HEK293 (cell line): ENCODE measurements around the gene PEX26.
A peak's percentile ranks its signal among the peaks of the same experiment; 100 is the strongest.

Experiments
- CTCF ChIA-PET: fragments of 350-600 bp; formaldehyde crosslinking; extraction: SDS; loops from one replicate; lab custom pipeline; 2021; ENCODE audit warnings: antibody characterized with exemption; lab: Yijun Ruan, JAX
- POLR2A ChIA-PET: fragments of 300-600 bp; formaldehyde crosslinking; extraction: SDS; loops from one replicate; lab custom pipeline; 2020; ENCODE audit warnings: antibody characterized with exemption, inconsistent platforms; lab: Yijun Ruan, JAX
- H3K27ac ChIP-seq: fragments of 200-500 bp; sonication (Bioruptor generic); 2 replicates; pipeline ENCODE4 v1.5.1; 2014; ENCODE audit warnings: low read depth, low read length, control low read depth, inconsistent platforms; ENCODE audit errors: extremely low read depth
- H3K36me3 ChIP-seq, 2 experiments: fragments of 200-500 bp in 1 of 2; sonication (Bioruptor generic) in 1 of 2; 1 replicate in 1 of 2; 2 replicates in 1 of 2; pipeline ENCODE4 v1.5.1; 2014 to 2017; ENCODE audit warnings: inconsistent platforms in 2 of 2, low read length in 2 of 2; ENCODE audit not compliant: control insufficient read depth in 2 of 2, insufficient read depth in 1 of 2
- H3K4me1 ChIP-seq: fragments of 200-500 bp; sonication (Bioruptor generic); 2 replicates; pipeline ENCODE4 v1.5.1; 2014; ENCODE audit warnings: mild to moderate bottlenecking, low read length, inconsistent platforms; ENCODE audit not compliant: control insufficient read depth, insufficient read depth
- H3K4me3 ChIP-seq: 2 replicates; pipeline ENCODE4 v1.5.1; 2011; ENCODE audit warnings: low read depth, mild to moderate bottlenecking, control low read depth, low read length, moderate library complexity
- H3K9me3 ChIP-seq: fragments of 200-500 bp; sonication (Bioruptor generic); 2 replicates; pipeline ENCODE4 v1.5.1; 2014; ENCODE audit warnings: low read depth, low read length, inconsistent platforms; ENCODE audit not compliant: control insufficient read depth, insufficient read depth
- KLF10 ChIP-seq: fragments of 450-650 bp; IDR thresholded peaks from 2 replicates; pipeline ENCODE4 v1.5.1; 2018; ENCODE audit warnings: missing biosample characterization, mild to moderate bottlenecking, missing genetic modification characterization
- KLF16 ChIP-seq: fragments of 450-650 bp; formaldehyde crosslinking; IDR thresholded peaks from 2 replicates; pipeline ENCODE4 v1.5.1; 2017; ENCODE audit warnings: missing biosample characterization, missing genetic modification characterization
- KLF9 ChIP-seq: fragments of 450-650 bp; formaldehyde crosslinking; IDR thresholded peaks from 2 replicates; pipeline ENCODE4 v1.5.1; 2016; ENCODE audit warnings: missing biosample characterization, missing genetic modification characterization, low read depth
- MZF1 ChIP-seq: fragments of 450-650 bp; formaldehyde crosslinking; IDR thresholded peaks from 2 replicates; pipeline ENCODE4 v1.5.1; 2017; ENCODE audit warnings: missing biosample characterization, missing genetic modification characterization, borderline replicate concordance
- PATZ1 ChIP-seq: fragments of 450-650 bp; formaldehyde crosslinking; IDR thresholded peaks from 2 replicates; pipeline ENCODE4 v1.5.1; 2016; ENCODE audit warnings: missing biosample characterization, missing genetic modification characterization
- PRDM10 ChIP-seq: fragments of 450-650 bp; formaldehyde crosslinking; IDR thresholded peaks from 2 replicates; pipeline ENCODE4 v1.5.1; 2016; ENCODE audit warnings: missing biosample characterization, missing genetic modification characterization
- SP2 ChIP-seq: fragments of 450-650 bp; formaldehyde crosslinking; IDR thresholded peaks from 2 replicates; pipeline ENCODE4 v1.5.1; 2016; ENCODE audit warnings: missing biosample characterization, missing genetic modification characterization
- TRIM28 ChIP-seq: IDR thresholded peaks from 2 replicates; pipeline ENCODE4 v1.6.1; 2011; ENCODE audit warnings: low read length, control low read depth, borderline replicate concordance
- YY1 ChIP-seq: fragments of 450-650 bp; formaldehyde crosslinking; IDR thresholded peaks from 2 replicates; pipeline ENCODE4 v1.5.1; 2018; ENCODE audit warnings: missing biosample characterization, missing genetic modification characterization
- ZBTB20 ChIP-seq: fragments of 450-650 bp; formaldehyde crosslinking; IDR thresholded peaks from 2 replicates; pipeline ENCODE4 v1.5.1; 2016; ENCODE audit warnings: missing biosample characterization, missing genetic modification characterization
- ZEB2 ChIP-seq: fragments of 450-650 bp; formaldehyde crosslinking; IDR thresholded peaks from 2 replicates; pipeline ENCODE4 v1.5.1; 2016; ENCODE audit warnings: missing biosample characterization, missing genetic modification characterization
- ZNF24 ChIP-seq: fragments of 450-650 bp; formaldehyde crosslinking; IDR thresholded peaks from 2 replicates; pipeline ENCODE4 v1.5.1; 2016; ENCODE audit warnings: missing biosample characterization, missing genetic modification characterization
- ZNF335 ChIP-seq: fragments of 450-650 bp; formaldehyde crosslinking; conservative IDR thresholded peaks from 2 replicates; pipeline ENCODE4 v1.5.1; 2016; ENCODE audit warnings: missing biosample characterization, missing genetic modification characterization
- ZNF416 ChIP-seq: fragments of 450-650 bp; formaldehyde crosslinking; IDR thresholded peaks from 2 replicates; pipeline ENCODE4 v1.5.1; 2016; ENCODE audit warnings: missing biosample characterization, missing genetic modification characterization
- ZNF449 ChIP-seq: fragments of 450-650 bp; formaldehyde crosslinking; IDR thresholded peaks from 2 replicates; pipeline ENCODE4 v1.5.1; 2017; ENCODE audit warnings: missing biosample characterization, mild to moderate bottlenecking, missing genetic modification characterization, moderate library complexity
- ZNF660 ChIP-seq: fragments of 450-650 bp; IDR thresholded peaks from 2 replicates; pipeline ENCODE4 v1.5.1; 2018; ENCODE audit warnings: missing biosample characterization, mild to moderate bottlenecking, missing genetic modification characterization
- ZNF704 ChIP-seq: fragments of 450-650 bp; formaldehyde crosslinking; IDR thresholded peaks from 2 replicates; pipeline ENCODE4 v1.5.1; 2016; ENCODE audit warnings: missing biosample characterization, missing genetic modification characterization
- ZSCAN30 ChIP-seq: fragments of 450-650 bp; IDR thresholded peaks from 2 replicates; pipeline ENCODE4 v1.5.1; 2018; ENCODE audit warnings: missing biosample characterization, mild to moderate bottlenecking, missing genetic modification characterization, moderate library complexity
- TF ChIP-seq, protein P1 (sequence below): fragments of 450-650 bp; formaldehyde crosslinking; IDR thresholded peaks from 2 replicates; pipeline ENCODE4 v1.5.1; 2016; ENCODE audit warnings: missing biosample characterization, missing genetic modification characterization
- TF ChIP-seq, protein P2 (sequence below): fragments of 450-650 bp; formaldehyde crosslinking; IDR thresholded peaks from 2 replicates; pipeline ENCODE4 v1.5.1; 2016; ENCODE audit warnings: missing biosample characterization, missing genetic modification characterization
- TF ChIP-seq, protein P3 (sequence below): fragments of 450-650 bp; formaldehyde crosslinking; IDR thresholded peaks from 2 replicates; pipeline ENCODE4 v1.5.1; 2016; ENCODE audit warnings: missing biosample characterization, missing genetic modification characterization
- TF ChIP-seq, protein P4 (sequence below): fragments of 450-650 bp; formaldehyde crosslinking; optimal IDR thresholded peaks from 2 replicates; pipeline ENCODE3; 2016; ENCODE audit warnings: missing biosample characterization, mild to moderate bottlenecking, missing genetic modification characterization

The PEX26 gene

GRCh38 chr22:18077639-18078328 is at the start of gene PEX26:
TSS of gene PEX26 (plus strand) at chr22:18077990. CDS start at chr22:18078377, 387 bp downstream.
- peaks cover 21 to 36% of the 10 kb centered on the region in 2 experiments for H3K36me3 ChIP-seq
- CTCF ChIA-PET = interaction anchor here (0.6 to 8.8 kb wide), 29 partner anchors 8 to 906 kb away, joined by 3 to 279 read pairs (median 4); partner anchors contain the start of gene MICAL3
- H3K4me3 ChIP-seq = peak within 1 kb of the TSS; percentile 96
- peak within 1 kb of the TSS; percentile 67 for H3K27ac ChIP-seq
- POLR2A ChIA-PET = interaction anchor here (0.6 to 2.9 kb wide), 23 partner anchors 9 to 714 kb away, joined by 3 to 13 read pairs (median 3); partner anchors contain the start of genes CECR2, MICAL3 and USP18
- no peaks in the 10 kb centered on the region for H3K9me3 ChIP-seq
- H3K4me1 ChIP-seq = no peaks in the 10 kb centered on the region
- TF ChIP-seq ZNF449 (peak; percentile 14; the same call in 1 of the 2 replicates), PRDM10 (tag by site-specific recombination) (peak; percentile 84), KLF10 (0 out of 2 replicates have a peak, but pooled peaks have one; percentile 29), ZNF660 (tag by site-specific recombination) (peak; percentile 8; the same call in 1 of the 2 replicates), TRIM28 (0 out of 2 replicates have a peak, but pooled peaks have one; percentile 31), ZEB2 (peak; percentile 64), KLF9 (tag by site-specific recombination) (peak; percentile 28; the same call in 1 of the 2 replicates), ZNF335 (tag by site-specific recombination) (peak; percentile 100), ZNF24 (tag by site-specific recombination) (0 out of 2 replicates have a peak, but pooled peaks have one; percentile 18), ZSCAN30 (tag by site-specific recombination) (peak; percentile 52; the same call in 1 of the 2 replicates), MZF1 (tag by site-specific recombination) (no peak), YY1 (tag by site-specific recombination) (peak; percentile 84), PATZ1 (tag by site-specific recombination) (peak; percentile 23; the same call in 1 of the 2 replicates), ZBTB20 (tag by site-specific recombination) (peak; percentile 93), ZNF416 (tag by site-specific recombination) (no peak), KLF16 (tag by site-specific recombination) (peak; percentile 13; the same call in 1 of the 2 replicates), ZNF704 (tag by site-specific recombination) (0 out of 2 replicates have a peak, but pooled peaks have one; percentile 10), SP2 (tag by site-specific recombination) (peak; percentile 87)
- TF ChIP-seq, protein P1, sequence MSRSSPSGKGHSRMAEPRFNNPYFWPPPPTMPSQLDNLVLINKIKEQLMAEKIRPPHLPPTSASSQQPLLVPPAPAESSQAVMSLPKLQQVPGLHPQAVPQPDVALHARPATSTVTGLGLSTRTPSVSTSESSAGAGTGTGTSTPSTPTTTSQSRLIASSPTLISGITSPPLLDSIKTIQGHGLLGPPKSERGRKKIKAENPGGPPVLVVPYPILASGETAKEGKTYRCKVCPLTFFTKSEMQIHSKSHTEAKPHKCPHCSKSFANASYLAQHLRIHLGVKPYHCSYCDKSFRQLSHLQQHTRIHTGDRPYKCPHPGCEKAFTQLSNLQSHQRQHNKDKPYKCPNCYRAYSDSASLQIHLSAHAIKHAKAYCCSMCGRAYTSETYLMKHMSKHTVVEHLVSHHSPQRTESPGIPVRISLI (tag by site-specific recombination) = no peak
- TF ChIP-seq, protein P2, sequence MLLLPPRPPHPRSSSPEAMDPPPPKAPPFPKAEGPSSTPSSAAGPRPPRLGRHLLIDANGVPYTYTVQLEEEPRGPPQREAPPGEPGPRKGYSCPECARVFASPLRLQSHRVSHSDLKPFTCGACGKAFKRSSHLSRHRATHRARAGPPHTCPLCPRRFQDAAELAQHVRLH (tag by site-specific recombination) = 0 out of 2 replicates have a peak, but pooled peaks have one; percentile 36
- TF ChIP-seq, protein P3, sequence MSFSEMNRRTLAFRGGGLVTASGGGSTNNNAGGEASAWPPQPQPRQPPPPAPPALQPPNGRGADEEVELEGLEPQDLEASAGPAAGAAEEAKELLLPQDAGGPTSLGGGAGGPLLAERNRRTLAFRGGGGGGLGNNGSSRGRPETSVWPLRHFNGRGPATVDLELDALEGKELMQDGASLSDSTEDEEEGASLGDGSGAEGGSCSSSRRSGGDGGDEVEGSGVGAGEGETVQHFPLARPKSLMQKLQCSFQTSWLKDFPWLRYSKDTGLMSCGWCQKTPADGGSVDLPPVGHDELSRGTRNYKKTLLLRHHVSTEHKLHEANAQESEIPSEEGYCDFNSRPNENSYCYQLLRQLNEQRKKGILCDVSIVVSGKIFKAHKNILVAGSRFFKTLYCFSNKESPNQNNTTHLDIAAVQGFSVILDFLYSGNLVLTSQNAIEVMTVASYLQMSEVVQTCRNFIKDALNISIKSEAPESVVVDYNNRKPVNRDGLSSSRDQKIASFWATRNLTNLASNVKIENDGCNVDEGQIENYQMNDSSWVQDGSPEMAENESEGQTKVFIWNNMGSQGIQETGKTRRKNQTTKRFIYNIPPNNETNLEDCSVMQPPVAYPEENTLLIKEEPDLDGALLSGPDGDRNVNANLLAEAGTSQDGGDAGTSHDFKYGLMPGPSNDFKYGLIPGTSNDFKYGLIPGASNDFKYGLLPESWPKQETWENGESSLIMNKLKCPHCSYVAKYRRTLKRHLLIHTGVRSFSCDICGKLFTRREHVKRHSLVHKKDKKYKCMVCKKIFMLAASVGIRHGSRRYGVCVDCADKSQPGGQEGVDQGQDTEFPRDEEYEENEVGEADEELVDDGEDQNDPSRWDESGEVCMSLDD (tag by site-specific recombination) = peak; percentile 85
- TF ChIP-seq, protein P4, sequence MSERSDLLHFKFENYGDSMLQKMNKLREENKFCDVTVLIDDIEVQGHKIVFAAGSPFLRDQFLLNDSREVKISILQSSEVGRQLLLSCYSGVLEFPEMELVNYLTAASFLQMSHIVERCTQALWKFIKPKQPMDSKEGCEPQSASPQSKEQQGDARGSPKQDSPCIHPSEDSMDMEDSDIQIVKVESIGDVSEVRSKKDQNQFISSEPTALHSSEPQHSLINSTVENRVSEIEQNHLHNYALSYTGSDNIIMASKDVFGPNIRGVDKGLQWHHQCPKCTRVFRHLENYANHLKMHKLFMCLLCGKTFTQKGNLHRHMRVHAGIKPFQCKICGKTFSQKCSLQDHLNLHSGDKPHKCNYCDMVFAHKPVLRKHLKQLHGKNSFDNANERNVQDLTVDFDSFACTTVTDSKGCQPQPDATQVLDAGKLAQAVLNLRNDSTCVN (tag by site-specific recombination) = peak; percentile 89
